H1 (cell line): ENCODE results near the gene PLCL1. TPM values are rescaled to one million over a fixed set of nuclear protein-coding genes. Genes with fewer than 3 reads are reported as not detected.

Experiments
- CTCF ChIA-PET: fragments of 300-600 bp; sonication (Branson Sonifier 250); formaldehyde crosslinking; loops from one replicate; lab custom pipeline; 2021; ENCODE audit not compliant: partially characterized antibody; lab: Charles Lee
- POLR2A ChIA-PET: fragments of 300-600 bp; sonication (Branson Sonifier 250); formaldehyde crosslinking; loops from one replicate; lab custom pipeline; 2021; ENCODE audit warnings: inconsistent platforms; ENCODE audit not compliant: partially characterized antibody; lab: Charles Lee
- DNase-seq, 2 experiments: peaks; one replicate each; pipeline versions ENCODE4 v3.0.0 to v3.0.0-alpha.2; 2010 to 2022; ENCODE audit warnings: low spot score in 2 of 2, low read depth in 1 of 2, mixed read lengths in 1 of 2
- FAIRE-seq: peaks from 2 replicates; lab custom pipeline; 2011; peaks lifted over from hg19 to GRCh38; lab: Jason Lieb, UNC
- H2AFZ ChIP-seq: 2 replicates; pipeline ENCODE4 v1.8.1; 2012; ENCODE audit warnings: low read length, inconsistent platforms
- H2AK5ac ChIP-seq: 2 replicates; pipeline ENCODE4 v1.6.1; 2013; ENCODE audit warnings: low read depth, low read length
- H2BK120ac ChIP-seq: replicated peaks from 2 replicates; pipeline ENCODE3; 2013; ENCODE audit warnings: low read depth, low read length, inconsistent platforms
- H2BK12ac ChIP-seq: 2 replicates; pipeline ENCODE4 v1.6.1; 2013; ENCODE audit warnings: low read depth, low read length
- H2BK15ac ChIP-seq: 2 replicates; pipeline ENCODE4 v1.6.1; 2013; ENCODE audit warnings: low read length
- H2BK20ac ChIP-seq: 2 replicates; pipeline ENCODE4 v1.6.1; 2013; ENCODE audit warnings: low read length
- H2BK5ac ChIP-seq: 2 replicates; pipeline ENCODE4 v1.6.1; 2013; ENCODE audit warnings: low read depth, low read length
- H3K14ac ChIP-seq: 2 replicates; pipeline ENCODE4 v1.6.1; 2013; ENCODE audit warnings: inconsistent platforms; ENCODE audit not compliant: insufficient read length
- H3K18ac ChIP-seq: 2 replicates; pipeline ENCODE4 v1.6.1; 2013; ENCODE audit warnings: low read length; ENCODE audit errors: extremely low read depth
- H3K23ac ChIP-seq: 2 replicates; pipeline ENCODE4 v1.6.1; 2013; ENCODE audit warnings: inconsistent platforms; ENCODE audit not compliant: insufficient read length
- H3K23me2 ChIP-seq: 2 replicates; pipeline ENCODE4 v1.6.1; 2013; ENCODE audit warnings: low read depth, low read length
- H3K27ac ChIP-seq: 2 replicates; pipeline ENCODE4 v1.6.1; 2011; ENCODE audit warnings: low read depth, low read length, inconsistent platforms
- H3K27me3 ChIP-seq, 4 experiments: replicated peaks in 1 of 4; 1 replicate in 1 of 4; 2 replicates in 3 of 4; pipeline versions ENCODE4 v1.6.1 to v1.8.1; 2011 to 2013; ENCODE audit warnings: low read length in 3 of 4, mild to moderate bottlenecking in 3 of 4, inconsistent platforms in 2 of 4, mixed read lengths in 2 of 4, moderate library complexity in 1 of 4; ENCODE audit not compliant: control insufficient read depth in 3 of 4, insufficient read depth in 3 of 4; ENCODE audit errors: extremely low read depth in 1 of 4
- H3K36me3 ChIP-seq, 4 experiments: 2 replicates each; pipeline versions ENCODE4 v1.6.1 to v1.8.1; 2011 to 2013; ENCODE audit warnings: mild to moderate bottlenecking in 4 of 4, low read length in 3 of 4, moderate library complexity in 2 of 4, control low read depth in 1 of 4, inconsistent platforms in 1 of 4; ENCODE audit not compliant: insufficient read depth in 4 of 4, control insufficient read depth in 2 of 4
- H3K4ac ChIP-seq: replicated peaks from 2 replicates; pipeline ENCODE3; 2013; ENCODE audit warnings: low read length, low read depth, mixed read lengths, inconsistent platforms; ENCODE audit not compliant: insufficient read length
- H3K4me1 ChIP-seq, 4 experiments: replicated peaks in 1 of 4; 1 replicate in 1 of 4; 2 replicates in 3 of 4; pipeline versions ENCODE4 v1.6.1 to v1.8.1; 2011 to 2013; ENCODE audit warnings: low read length in 3 of 4, inconsistent platforms in 2 of 4, mixed read lengths in 1 of 4; ENCODE audit not compliant: insufficient read depth in 4 of 4, control insufficient read depth in 3 of 4
- H3K4me2 ChIP-seq, 2 experiments: 2 replicates each; pipeline versions ENCODE4 v1.6.1 to v1.8.1; 2011 to 2013; ENCODE audit warnings: low read depth in 2 of 2, low read length in 2 of 2, control low read depth in 1 of 2, inconsistent platforms in 1 of 2, mild to moderate bottlenecking in 1 of 2; ENCODE audit not compliant: insufficient read depth in 1 of 2
- H3K4me3 ChIP-seq, 4 experiments: fragments of 200-600, 300-600 bp in 1 of 4; sonication (generic), shearing (Covaris generic), sonication (Bioruptor Twin) in 1 of 4; 2 replicates each; pipeline versions ENCODE4 v1.5.1 to v1.8.1; 2011 to 2016; ENCODE audit warnings: low read length in 4 of 4, low read depth in 3 of 4, control low read depth in 2 of 4, inconsistent platforms in 2 of 4, mild to moderate bottlenecking in 2 of 4, mixed read lengths in 1 of 4, moderate library complexity in 1 of 4; ENCODE audit not compliant: insufficient read depth in 2 of 4; ENCODE audit errors: extremely low read depth in 1 of 4
- H3K56ac ChIP-seq: replicated peaks from 2 replicates; pipeline ENCODE3; 2013; ENCODE audit warnings: low read depth, mild to moderate bottlenecking, mixed read lengths, low read length, inconsistent platforms; ENCODE audit not compliant: insufficient read length
- H3K79me1 ChIP-seq: 2 replicates; pipeline ENCODE4 v1.6.1; 2013; ENCODE audit warnings: low read depth, low read length, control low read depth
- H3K79me2 ChIP-seq, 2 experiments: 2 replicates each; pipeline versions ENCODE4 v1.6.1 to v1.8.1; 2012 to 2013; ENCODE audit warnings: low read length in 2 of 2, mild to moderate bottlenecking in 2 of 2, inconsistent platforms in 1 of 2; ENCODE audit not compliant: insufficient read depth in 2 of 2, control insufficient read depth in 1 of 2
- H3K9ac ChIP-seq, 4 experiments: replicated peaks in 1 of 4; 1 replicate in 1 of 4; 2 replicates in 3 of 4; pipeline versions ENCODE4 v1.6.1 to v1.8.1; 2011 to 2013; ENCODE audit warnings: low read depth in 3 of 4, low read length in 3 of 4, control low read depth in 2 of 4, mild to moderate bottlenecking in 2 of 4, moderate library complexity in 2 of 4, inconsistent platforms in 1 of 4; ENCODE audit errors: extremely low read depth in 1 of 4
- H3K9me3 ChIP-seq, 2 experiments: 2 replicates each; pipeline versions ENCODE4 v1.6.1 to v1.8.1; 2012 to 2013; ENCODE audit warnings: mild to moderate bottlenecking in 2 of 2, moderate library complexity in 2 of 2, control low read depth in 1 of 2, inconsistent platforms in 1 of 2, low read depth in 1 of 2, low read length in 1 of 2, mixed read lengths in 1 of 2; ENCODE audit not compliant: insufficient read depth in 2 of 2
- H4K20me1 ChIP-seq, 2 experiments: replicated peaks in 1 of 2; 2 replicates each; pipeline versions ENCODE3 to v1.8.1; 2011 to 2013; ENCODE audit warnings: inconsistent platforms in 2 of 2, low read length in 2 of 2, mild to moderate bottlenecking in 1 of 2; ENCODE audit not compliant: insufficient read depth in 2 of 2, control insufficient read depth in 1 of 2
- H4K5ac ChIP-seq: 2 replicates; pipeline ENCODE4 v1.6.1; 2013; ENCODE audit warnings: low read length, low read depth, mixed read lengths, inconsistent platforms; ENCODE audit not compliant: insufficient read length
- H4K8ac ChIP-seq: 2 replicates; pipeline ENCODE4 v1.8.0; 2013; ENCODE audit warnings: mild to moderate bottlenecking, moderate library complexity, low read length, inconsistent platforms; ENCODE audit not compliant: insufficient read depth; ENCODE audit errors: extremely low read depth
- H4K91ac ChIP-seq: replicated peaks from 2 replicates; pipeline ENCODE3; 2013; ENCODE audit warnings: low read length, mixed read lengths, inconsistent platforms; ENCODE audit not compliant: insufficient read length
- RAD21 ChIP-seq, 2 experiments: IDR thresholded peaks in 1 of 2; conservative IDR thresholded peaks in 1 of 2; 2 replicates each; pipeline ENCODE4 v1.6.1; 2011; ENCODE audit warnings: low read depth in 2 of 2, low read length in 2 of 2, improper control_type of control experiment in 1 of 2, inconsistent platforms in 1 of 2, mild to moderate bottlenecking in 1 of 2, moderate library complexity in 1 of 2
- RXRA ChIP-seq: IDR thresholded peaks from 2 replicates; pipeline ENCODE4 v1.6.1; 2011; ENCODE audit warnings: low read depth, mild to moderate bottlenecking, low read length, moderate library complexity; ENCODE audit not compliant: insufficient read depth
- WGBS, 2 experiments: shearing (Covaris generic) in 1 of 2; methylation state at CpG; one replicate each; pipeline versions ENCODE4 v1.1.6 to v1.1.7; 2013 to 2015; ENCODE audit warnings: low lambda C conversion rate in 2 of 2, mixed read lengths in 2 of 2, inconsistent platforms in 1 of 2, low coverage in 1 of 2, missing lambda C conversion rate in 1 of 2; ENCODE audit not compliant: insufficient replicate concordance in 2 of 2, insufficient coverage in 1 of 2, insufficient read length in 1 of 2; ENCODE audit errors: extremely low coverage in 1 of 2, missing lambda C conversion rate in 1 of 2; 5-methylcytosine and 5-hydroxymethylcytosine counted together
- polyA plus RNA-seq, 7 experiments: library from polyadenylated mRNA; depleted of rRNA in 3 of 7; stranded (reverse) in 5 of 7; unstranded in 2 of 7; fragments of >200 nt in 5 of 7; fragments of 200-250 nt in 2 of 7; gene quantifications; 1 replicate in 5 of 7; 2 replicates in 1 of 7; 4 replicates in 1 of 7; pipeline versions ENCODE4 v1.2.1 to v1.2.3, GENCODE V29; 2011 to 2013; ENCODE audit warnings: missing spikeins in 2 of 7, mixed read lengths in 2 of 7
- total RNA-seq: library from RNA; stranded (reverse); fragmentation: NEBNext Ultra II Directional; extraction: Animal tissue kit (Norgen Biotek cat#: 25700); gene quantifications from 2 replicates; pipeline ENCODE4 v1.2.1, GENCODE V29; 2021
- TF ChIP-seq, protein P1 (sequence below): IDR thresholded peaks from 2 replicates; pipeline ENCODE4 v1.6.1; 2011; ENCODE audit warnings: low read length, improper control_type of control experiment

The PLCL1 gene
- total and polyA plus RNA-seq, 2 of the 8 experiments (the other 6 are each of a cell fraction or from before 2014, with no cell fraction given): not detected

DNA sequence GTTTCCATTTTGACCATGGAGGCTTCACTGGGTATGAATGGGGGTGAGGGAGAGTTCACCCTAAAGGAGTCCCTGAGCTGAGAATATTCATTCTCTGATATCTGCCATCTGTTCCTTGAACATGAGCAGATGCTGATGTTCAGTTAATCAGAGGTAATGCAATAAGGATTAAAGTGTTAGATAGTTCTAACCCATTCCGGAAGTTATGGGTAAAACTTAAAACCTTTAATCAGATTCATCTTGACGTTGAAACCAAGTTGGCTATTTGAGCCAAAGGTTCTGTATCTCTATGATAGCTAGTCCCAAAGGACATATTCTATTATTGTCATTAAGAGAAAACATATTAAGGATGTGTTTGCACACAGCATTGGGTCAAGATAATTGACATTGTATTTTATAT, 268.9 kb downstream of the PLCL1 start:
- Histone ChIP-seq H3K27me3 (no peaks in the 10 kb centered on the region), H3K9ac (no peak overlapping the region), H4K5ac (no peak overlapping the region), H2BK15ac (no peak overlapping the region), H3K79me2 (no peaks in the 10 kb centered on the region), H3K4me3 (no peak overlapping the region), H3K36me3 (no peaks in the 10 kb centered on the region; a peak in 1 of 8 replicates), H2AK5ac (no peak overlapping the region), H3K14ac (no peak overlapping the region), H4K91ac (no peak overlapping the region), H2AFZ (no peak overlapping the region), H3K9me3 (no peaks in the 10 kb centered on the region), H3K23me2 (no peaks in the 10 kb centered on the region; the same call in 1 of the 2 replicates), H3K27ac (no peak overlapping the region), H2BK120ac (no peak overlapping the region), H3K4me1 (no peaks in the 10 kb centered on the region; a peak in 2 of 7 replicates), H3K4ac (no peak overlapping the region), H4K8ac (no peak overlapping the region), H3K79me1 (no peaks in the 10 kb centered on the region), H4K20me1 (no peaks in the 10 kb centered on the region), H3K23ac (no peak overlapping the region), H2BK12ac (no peak overlapping the region), H3K4me2 (no peak overlapping the region), H3K56ac (no peak overlapping the region), H2BK20ac (no peak overlapping the region), H2BK5ac (no peak overlapping the region), H3K18ac (no peak overlapping the region)
- WGBS, 2 experiments: 95% methylated on average over 2 of the region's 2 CpGs; no CpG with 5 or more reads in 1 of the 2 experiments
- ChIA-PET POLR2A (no interaction called here), CTCF (no interaction called here)
- no peak for FAIRE-seq
- no peak for DNase-seq
- TF ChIP-seq RAD21 (IDR thresholded peaks at IDR 0.05 in 1 of 2, conservative IDR thresholded peaks at IDR 0.05 in 1 of 2; ENCODE audit: low read depth in 2 of 2, low read length in 2 of 2): no peak
- TF ChIP-seq, protein P1, sequence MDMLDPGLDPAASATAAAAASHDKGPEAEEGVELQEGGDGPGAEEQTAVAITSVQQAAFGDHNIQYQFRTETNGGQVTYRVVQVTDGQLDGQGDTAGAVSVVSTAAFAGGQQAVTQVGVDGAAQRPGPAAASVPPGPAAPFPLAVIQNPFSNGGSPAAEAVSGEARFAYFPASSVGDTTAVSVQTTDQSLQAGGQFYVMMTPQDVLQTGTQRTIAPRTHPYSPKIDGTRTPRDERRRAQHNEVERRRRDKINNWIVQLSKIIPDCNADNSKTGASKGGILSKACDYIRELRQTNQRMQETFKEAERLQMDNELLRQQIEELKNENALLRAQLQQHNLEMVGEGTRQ: no peak
- no peak for TF ChIP-seq RXRA
